HG02571 (cell line): Measurements from ENCODE around the gene PRLH.

Experiments used
- ATAC-seq: cut with Tn5 transposase; IDR thresholded peaks from one replicate; pipeline ENCODE4 v1.9.1; 2021; ENCODE audit warnings: mild to moderate bottlenecking, moderate library complexity; ENCODE audit not compliant: unreplicated experiment

Gene PRLH

GRCh38 chr2:237538901-237539300 is 27.5 kb upstream of the PRLH start:
- ATAC-seq: no peak

DNA sequence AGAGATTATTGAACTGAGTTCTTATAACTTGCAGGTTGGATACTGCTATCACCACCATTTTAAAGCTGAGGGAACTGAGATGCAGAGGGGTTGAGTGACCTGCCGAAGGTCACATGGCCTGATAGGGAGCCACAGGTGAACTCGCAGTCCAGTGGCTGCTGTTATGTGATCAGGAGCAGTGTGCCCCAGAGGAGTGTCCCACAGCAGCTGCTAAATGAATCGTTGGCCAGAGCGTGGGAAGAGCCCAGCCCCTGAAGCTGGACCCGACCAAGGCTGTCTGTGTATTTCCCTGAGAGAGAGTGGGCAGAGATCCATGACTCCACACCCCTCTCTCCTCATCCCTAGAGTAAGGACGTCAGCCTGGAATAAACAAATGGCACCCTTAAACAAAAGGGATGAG is 26.7 kb upstream of the PRLH start:
- no peak for ATAC-seq

GRCh38 chr2:237540223-237540775 is 26.1 kb upstream of the PRLH start:
- no peak for ATAC-seq

DNA sequence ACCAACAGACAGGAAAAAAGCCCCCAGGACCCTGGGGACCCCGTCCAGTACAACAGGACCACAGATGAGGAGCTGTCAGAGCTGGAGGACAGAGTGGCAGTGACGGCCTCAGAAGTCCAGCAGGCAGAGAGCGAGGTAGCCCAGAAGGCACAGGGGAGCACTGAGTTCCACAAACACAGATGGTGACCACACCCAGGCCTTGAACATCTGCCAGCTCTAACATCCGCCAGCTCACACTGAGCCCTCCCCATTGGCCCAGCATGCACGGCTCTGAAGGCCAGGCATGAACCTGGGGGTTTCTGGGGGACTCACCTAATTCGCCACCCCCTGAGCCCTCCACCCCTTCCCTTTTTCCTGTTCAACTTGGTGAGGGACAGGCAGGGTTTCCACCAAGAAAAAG is 25.6 kb upstream of the PRLH start:
- no peak for ATAC-seq

DNA sequence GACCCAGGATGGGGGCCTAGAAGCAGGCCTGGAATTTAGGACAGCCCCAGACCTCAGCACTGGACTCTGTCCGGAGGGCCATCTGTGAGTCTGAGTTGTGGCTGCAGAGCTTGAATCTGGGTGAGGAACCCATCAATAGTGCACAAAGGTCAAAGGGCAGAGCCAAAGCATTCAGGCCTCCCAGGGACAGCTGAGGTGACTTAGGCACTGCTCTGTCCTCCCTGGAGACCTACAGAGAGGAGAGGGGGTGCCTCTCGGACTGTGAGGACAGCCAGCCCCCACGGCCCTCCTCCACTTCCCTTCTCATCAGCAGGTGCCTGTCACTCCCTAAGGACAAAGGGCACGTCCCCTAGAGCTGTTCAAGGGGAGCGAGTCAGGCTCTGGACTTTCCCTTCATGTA is 25.1 kb upstream of the PRLH start:
- ATAC-seq: no peak

DNA sequence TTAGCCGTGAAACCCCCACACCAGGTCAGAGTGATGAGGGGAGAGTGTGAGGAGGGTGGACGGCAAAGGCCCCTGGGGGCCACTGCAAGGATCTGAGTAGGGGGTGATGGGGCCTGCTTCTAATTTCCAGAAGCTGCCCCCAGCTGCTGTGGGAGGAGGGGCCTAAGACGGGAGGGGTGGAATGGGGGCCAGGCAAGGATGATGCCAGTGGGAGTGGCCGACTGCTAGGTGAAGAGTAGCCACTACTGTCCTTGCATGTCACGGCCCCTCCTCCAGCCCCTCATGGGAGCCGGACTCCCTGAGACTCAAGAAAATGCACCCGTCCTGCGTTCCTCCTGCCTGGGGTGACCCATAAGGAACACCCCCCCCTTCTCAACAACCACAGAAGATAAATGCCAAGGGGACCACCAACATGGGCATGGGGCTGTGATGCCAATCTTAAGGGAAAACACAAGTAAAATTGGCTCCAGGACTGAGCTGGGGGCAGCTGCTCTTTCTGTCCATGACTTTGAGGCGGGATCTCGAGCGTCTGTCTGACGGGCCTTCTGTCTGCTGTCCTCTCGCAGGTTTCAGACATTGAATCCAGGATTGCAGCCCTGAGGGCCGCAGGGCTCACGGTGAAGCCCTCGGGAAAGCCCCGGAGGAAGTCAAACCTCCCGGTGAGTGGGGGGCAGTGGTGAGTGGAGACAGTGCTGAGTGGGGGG is 24.2 kb upstream of the PRLH start:
- ATAC-seq: no peak

- ATAC-seq: no peak
Observed at GRCh38 chr2:237546040-237546875, 20.1 kb upstream of the PRLH start.

- ATAC-seq: no peak
Observed at GRCh38 chr2:237546876-237547395, 19.4 kb upstream of the PRLH start.

DNA sequence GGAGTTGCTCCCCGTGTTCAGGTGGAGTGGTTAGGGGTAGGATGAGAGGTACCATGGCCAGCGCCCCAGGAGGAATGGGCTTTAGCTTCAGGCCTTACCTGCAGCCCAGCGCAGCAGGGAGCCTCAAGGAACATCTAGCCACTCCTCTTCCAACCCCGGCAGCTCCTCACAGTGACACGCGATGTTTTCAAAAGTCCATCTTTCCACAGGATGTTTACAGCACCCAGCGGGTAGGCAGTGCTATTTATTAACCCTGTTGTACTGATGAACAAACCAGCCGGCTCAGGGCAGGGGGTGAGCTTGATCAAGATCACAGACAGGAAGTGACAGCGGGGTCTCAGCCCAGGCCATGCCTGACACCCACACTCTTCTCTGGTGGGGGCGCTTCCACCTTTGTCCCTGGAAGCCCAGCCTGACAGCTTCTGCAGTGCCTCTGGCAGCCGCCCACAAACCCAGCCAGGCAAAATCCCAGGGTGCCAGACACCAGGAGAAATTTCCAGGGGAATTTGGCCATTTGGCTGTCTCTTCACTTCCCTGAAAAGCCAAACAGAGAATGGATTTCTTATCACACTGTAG is 18.4 kb upstream of the PRLH start:
- no peak for ATAC-seq

DNA sequence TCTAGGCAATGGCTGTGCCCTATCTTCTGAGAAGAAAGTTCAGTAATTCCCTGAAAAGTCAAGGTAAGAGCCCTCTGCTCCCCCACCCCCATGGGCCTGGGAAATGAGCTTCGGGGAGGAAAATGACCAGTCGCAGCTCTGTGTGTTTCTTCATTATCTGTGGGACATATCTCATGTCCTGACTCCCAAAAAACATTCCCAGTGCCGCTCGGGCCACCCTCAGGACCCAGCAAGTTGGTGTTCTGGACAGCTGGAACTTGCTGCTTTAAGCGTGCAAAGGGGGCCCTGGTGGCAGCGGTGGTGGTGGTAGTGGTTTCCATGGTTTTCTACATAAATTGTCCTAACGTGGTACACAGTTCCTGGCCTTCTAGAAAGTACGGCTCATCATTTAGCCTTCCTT is 17.2 kb upstream of the PRLH start:
- no peak for ATAC-seq

GRCh38 chr2:237549643-237550415 is 16.5 kb upstream of the PRLH start:
- ATAC-seq: no peak

DNA sequence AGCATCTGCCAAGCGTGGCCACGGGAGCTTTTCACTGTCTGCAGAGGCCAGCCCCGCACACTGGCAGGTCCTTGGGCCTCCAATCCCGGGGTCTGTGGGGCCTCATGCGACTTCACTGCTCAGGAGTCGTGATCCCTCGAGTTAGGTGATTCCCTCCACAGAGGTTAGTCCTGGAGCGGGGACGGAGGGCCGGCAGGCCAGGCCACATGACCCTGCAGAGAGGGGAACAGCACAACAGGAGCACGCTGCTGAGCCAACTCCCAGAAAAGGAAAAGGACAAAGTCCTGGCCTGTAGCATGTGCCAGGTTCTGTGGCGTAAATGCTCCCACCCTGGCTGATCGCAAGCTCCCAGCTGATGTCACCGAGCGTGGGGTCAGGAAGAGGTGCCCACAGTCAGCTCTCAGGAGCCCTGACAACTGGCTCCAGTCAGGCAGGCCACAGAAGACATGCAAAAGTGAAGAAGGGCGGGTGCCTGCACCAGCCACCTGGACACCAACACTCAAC is 15.3 kb upstream of the PRLH start:
- ATAC-seq: no peak

DNA sequence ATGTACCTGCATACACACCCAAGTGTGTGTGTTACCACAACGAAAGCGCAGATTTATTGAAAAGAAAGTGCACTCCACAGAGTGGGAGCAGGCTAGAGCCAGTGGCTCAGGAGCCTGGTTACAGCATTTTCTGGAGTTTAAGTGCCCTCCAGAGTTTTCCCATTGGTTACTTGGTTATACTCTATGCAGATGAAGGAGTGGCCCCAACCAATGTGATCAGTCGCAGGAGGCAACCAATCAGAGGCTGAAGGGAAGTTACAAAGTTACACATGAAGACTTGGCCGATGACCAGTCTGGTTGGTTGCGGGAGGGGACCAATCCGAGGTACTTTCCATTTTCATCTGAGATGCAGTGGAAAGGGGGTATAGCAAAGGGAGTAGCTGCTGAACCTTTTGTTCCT is 13.5 kb upstream of the PRLH start:
- no peak for ATAC-seq

GRCh38 chr2:237553948-237554347 is 12.4 kb upstream of the PRLH start:
- ATAC-seq: no peak

- ATAC-seq: no peak
Observed at GRCh38 chr2:237555560-237555959, 10.8 kb upstream of the PRLH start.

- ATAC-seq: peak; percentile 95
Observed at GRCh38 chr2:237556773-237557632, 9.4 kb upstream of the PRLH start.

- peak; percentile 13 for ATAC-seq
Observed at GRCh38 chr2:237557633-237558015, 8.8 kb upstream of the PRLH start.

GRCh38 chr2:237558961-237559641 is 7.3 kb upstream of the PRLH start:
- ATAC-seq: no peak

GRCh38 chr2:237561221-237561620 is 5.2 kb upstream of the PRLH start:
- no peak for ATAC-seq
